ENCODE data around the gene HMCN1. TPM values are rescaled to one million over a fixed set of nuclear protein-coding genes. Genes with fewer than 3 reads are reported as not detected.

The HMCN1 gene
- total RNA-seq, 5 donors from 2014 or later (not counting 1 experiment from before 2014, with no cell fraction given), result 0.05 to 0.23 (median 0.16) TPM

GRCh38 chr1:185862235-185862634 lies 128.0 kb downstream of the HMCN1 start:
- no peaks in the 10 kb centered on the region for H3K4me1 ChIP-seq (ENCODE audit: control insufficient read depth in 1 of 2, extremely low read depth in 1 of 2, insufficient read depth in 2 of 2, low read length in 2 of 2)
- DNase-seq, result no peak
- H3K4me3 ChIP-seq (ENCODE audit: control insufficient read depth in 1 of 2, extremely low read depth in 1 of 2, low read length in 1 of 2), result no peak overlapping the region
- H3K36me3 ChIP-seq (ENCODE audit: control insufficient read depth in 2 of 2, extremely low read depth in 1 of 2, insufficient read depth in 1 of 2, low read length in 1 of 2), result no peaks in the 10 kb centered on the region
- no peak overlapping the region for H3K27ac ChIP-seq (ENCODE audit: low read length)
- no peaks in the 10 kb centered on the region for H3K9me3 Mint-ChIP-seq
- H3K4me1 Mint-ChIP-seq, result no peaks in the 10 kb centered on the region
- H3K27me3 Mint-ChIP-seq, result peaks cover 3 to 5% of the 10 kb centered on the region in 2 donors
- no peak overlapping the region for H3K4me3 Mint-ChIP-seq
- H3K9me3 ChIP-seq, result no peaks in the 10 kb centered on the region
- no peak overlapping the region for H3K27ac Mint-ChIP-seq
- no peak for ATAC-seq (replicated peaks in 1 of 4)
- no peaks in the 10 kb centered on the region for H3K36me3 Mint-ChIP-seq
- no peaks in the 10 kb centered on the region for H3K27me3 ChIP-seq (replicated peaks in 1 of 2; ENCODE audit: control insufficient read depth in 2 of 2, extremely low read depth in 1 of 2, insufficient read depth in 2 of 2, low read length in 1 of 2)
- WGBS (ENCODE audit: insufficient coverage), result 50% methylated on average over 1 of the region's 3 CpGs
- POLR2A ChIA-PET, result no interaction called here
- CTCF ChIA-PET, result no interaction called here

- no peak overlapping the region for H3K4me3 ChIP-seq (ENCODE audit: control insufficient read depth in 1 of 2, extremely low read depth in 1 of 2, low read length in 1 of 2)
- H3K27me3 Mint-ChIP-seq, result peaks cover 7 to 12% of the 10 kb centered on the region in 2 donors
These were observed 130.1 kb downstream of the HMCN1 start for GRCh38 chr1:185864331-185864730.

GRCh38 chr1:185864889-185865517 lies 130.8 kb downstream of the HMCN1 start:
- Histone ChIP-seq H3K9me3 (no peaks in the 10 kb centered on the region), H3K36me3 (ENCODE audit: control insufficient read depth in 2 of 2, extremely low read depth in 1 of 2, insufficient read depth in 1 of 2, low read length in 1 of 2) (no peaks in the 10 kb centered on the region), H3K27me3 (replicated peaks in 1 of 2; ENCODE audit: control insufficient read depth in 2 of 2, extremely low read depth in 1 of 2, insufficient read depth in 2 of 2, low read length in 1 of 2) (no peaks in the 10 kb centered on the region), H3K27ac (ENCODE audit: low read length) (no peak overlapping the region), H3K4me1 (ENCODE audit: control insufficient read depth in 1 of 2, extremely low read depth in 1 of 2, insufficient read depth in 2 of 2, low read length in 2 of 2) (no peaks in the 10 kb centered on the region), H3K4me3 (ENCODE audit: control insufficient read depth in 1 of 2, extremely low read depth in 1 of 2, low read length in 1 of 2) (no peak overlapping the region)
- CTCF ChIA-PET, result no interaction called here
- ATAC-seq (replicated peaks in 1 of 4), result no peak
- Mint-ChIP-seq H3K4me1 (no peaks in the 10 kb centered on the region), H3K4me3 (no peak overlapping the region), H3K36me3 (no peaks in the 10 kb centered on the region), H3K27ac (no peak overlapping the region), H3K27me3 (peaks cover 7 to 12% of the 10 kb centered on the region in 2 donors), H3K9me3 (no peaks in the 10 kb centered on the region)
- DNase-seq, result no peak
- WGBS (ENCODE audit: insufficient coverage), result no CpG with 5 or more reads among the region's 2 CpGs
- POLR2A ChIA-PET, result interaction anchor here in 1 of 2 donors (0.5 to 0.6 kb wide), 2 partner anchors 22 to 43 kb away, joined by 3 to 5 read pairs; no protein-coding TSS in a partner anchor

More at GRCh38 chr1:185864331-185864730, 130.1 kb downstream of the HMCN1 start:
- Histone ChIP-seq H3K27me3 (replicated peaks in 1 of 2; ENCODE audit: control insufficient read depth in 2 of 2, extremely low read depth in 1 of 2, insufficient read depth in 2 of 2, low read length in 1 of 2) (no peaks in the 10 kb centered on the region), H3K9me3 (no peaks in the 10 kb centered on the region), H3K36me3 (ENCODE audit: control insufficient read depth in 2 of 2, extremely low read depth in 1 of 2, insufficient read depth in 1 of 2, low read length in 1 of 2) (no peaks in the 10 kb centered on the region), H3K27ac (ENCODE audit: low read length) (no peak overlapping the region), H3K4me1 (ENCODE audit: control insufficient read depth in 1 of 2, extremely low read depth in 1 of 2, insufficient read depth in 2 of 2, low read length in 2 of 2) (no peaks in the 10 kb centered on the region)
- no CpG with 5 or more reads among the region's 5 CpGs for WGBS (ENCODE audit: insufficient coverage)
- POLR2A ChIA-PET, result interaction anchor here in 1 of 2 donors (0.5 kb wide), 1 partner anchor 44 kb away, joined by 3 read pairs; no protein-coding TSS in a partner anchor
- no peak for ATAC-seq (replicated peaks in 1 of 4)
- H3K9me3 Mint-ChIP-seq, result no peaks in the 10 kb centered on the region
- H3K36me3 Mint-ChIP-seq, result no peaks in the 10 kb centered on the region
- no peak for DNase-seq
- no peak overlapping the region for H3K27ac Mint-ChIP-seq
- no peaks in the 10 kb centered on the region for H3K4me1 Mint-ChIP-seq
- H3K4me3 Mint-ChIP-seq, result no peak overlapping the region
- CTCF ChIA-PET, result no interaction called here

- no peak overlapping the region for H3K4me3 ChIP-seq (ENCODE audit: control insufficient read depth in 1 of 2, extremely low read depth in 1 of 2, low read length in 1 of 2)
- no peak for DNase-seq
- Mint-ChIP-seq H3K4me3 (no peak overlapping the region), H3K9me3 (no peaks in the 10 kb centered on the region), H3K27me3 (peaks cover 4 to 8% of the 10 kb centered on the region in 2 donors), H3K36me3 (no peaks in the 10 kb centered on the region), H3K27ac (no peak overlapping the region), H3K4me1 (no peaks in the 10 kb centered on the region)
- ChIA-PET POLR2A (no interaction called here), CTCF (no interaction called here)
- no peak overlapping the region for H3K27ac ChIP-seq (ENCODE audit: low read length)
- H3K4me1 ChIP-seq (ENCODE audit: control insufficient read depth in 1 of 2, extremely low read depth in 1 of 2, insufficient read depth in 2 of 2, low read length in 2 of 2), result no peaks in the 10 kb centered on the region
- no CpG with 5 or more reads among the region's 2 CpGs for WGBS (ENCODE audit: insufficient coverage)
- H3K9me3 ChIP-seq, result no peaks in the 10 kb centered on the region
- H3K27me3 ChIP-seq (replicated peaks in 1 of 2; ENCODE audit: control insufficient read depth in 2 of 2, extremely low read depth in 1 of 2, insufficient read depth in 2 of 2, low read length in 1 of 2), result no peaks in the 10 kb centered on the region
- no peaks in the 10 kb centered on the region for H3K36me3 ChIP-seq (ENCODE audit: control insufficient read depth in 2 of 2, extremely low read depth in 1 of 2, insufficient read depth in 1 of 2, low read length in 1 of 2)
- ATAC-seq (replicated peaks in 1 of 4), result no peak
These were observed 135.4 kb downstream of the HMCN1 start for GRCh38 chr1:185869590-185869989.

GRCh38 chr1:185871627-185872150 lies 137.5 kb downstream of the HMCN1 start:
- no peak overlapping the region for H3K27ac Mint-ChIP-seq
- H3K36me3 Mint-ChIP-seq, result no peaks in the 10 kb centered on the region
- H3K9me3 Mint-ChIP-seq, result peaks cover 0 to 3% (median 0%) of the 10 kb centered on the region in 3 donors
- no peaks in the 10 kb centered on the region for H3K36me3 ChIP-seq (ENCODE audit: control insufficient read depth in 2 of 2, extremely low read depth in 1 of 2, insufficient read depth in 1 of 2, low read length in 1 of 2)
- no peak overlapping the region for H3K27ac ChIP-seq (ENCODE audit: low read length)
- H3K4me1 Mint-ChIP-seq, result no peaks in the 10 kb centered on the region
- ChIA-PET CTCF (no interaction called here), POLR2A (no interaction called here)
- H3K4me1 ChIP-seq (ENCODE audit: control insufficient read depth in 1 of 2, extremely low read depth in 1 of 2, insufficient read depth in 2 of 2, low read length in 2 of 2), result no peaks in the 10 kb centered on the region
- no peak overlapping the region for H3K4me3 ChIP-seq (ENCODE audit: control insufficient read depth in 1 of 2, extremely low read depth in 1 of 2, low read length in 1 of 2)
- H3K4me3 Mint-ChIP-seq, result no peak overlapping the region
- DNase-seq, result no peak
- no peaks in the 10 kb centered on the region for H3K9me3 ChIP-seq
- H3K27me3 Mint-ChIP-seq, result peaks cover 4 to 8% of the 10 kb centered on the region in 2 donors
- no peak for ATAC-seq (replicated peaks in 1 of 4)
- H3K27me3 ChIP-seq (replicated peaks in 1 of 2; ENCODE audit: control insufficient read depth in 2 of 2, extremely low read depth in 1 of 2, insufficient read depth in 2 of 2, low read length in 1 of 2), result no peaks in the 10 kb centered on the region
- no CpG with 5 or more reads among the region's 2 CpGs for WGBS (ENCODE audit: insufficient coverage)

GRCh38 chr1:185874246-185874645 lies 140.1 kb downstream of the HMCN1 start:
- peaks cover 0 to 3% (median 0%) of the 10 kb centered on the region in 3 donors for H3K9me3 Mint-ChIP-seq
- ChIA-PET CTCF (no interaction called here), POLR2A (no interaction called here)
- no peak overlapping the region for H3K27ac ChIP-seq (ENCODE audit: low read length)
- no peaks in the 10 kb centered on the region for H3K9me3 ChIP-seq
- DNase-seq (no peak), ATAC-seq (replicated peaks in 1 of 4) (no peak)
- peaks cover 0 to 5% of the 10 kb centered on the region in 2 donors for H3K27me3 Mint-ChIP-seq
- H3K36me3 Mint-ChIP-seq, result no peaks in the 10 kb centered on the region
- H3K4me3 Mint-ChIP-seq, result no peak overlapping the region
- no peaks in the 10 kb centered on the region for H3K4me1 Mint-ChIP-seq
- WGBS (ENCODE audit: insufficient coverage), result no CpG with 5 or more reads among the region's 2 CpGs
- H3K4me1 ChIP-seq (ENCODE audit: control insufficient read depth in 1 of 2, extremely low read depth in 1 of 2, insufficient read depth in 2 of 2, low read length in 2 of 2), result no peaks in the 10 kb centered on the region
- no peak overlapping the region for H3K4me3 ChIP-seq (ENCODE audit: control insufficient read depth in 1 of 2, extremely low read depth in 1 of 2, low read length in 1 of 2)
- H3K27ac Mint-ChIP-seq, result no peak overlapping the region
- no peaks in the 10 kb centered on the region for H3K27me3 ChIP-seq (replicated peaks in 1 of 2; ENCODE audit: control insufficient read depth in 2 of 2, extremely low read depth in 1 of 2, insufficient read depth in 2 of 2, low read length in 1 of 2)
- no peaks in the 10 kb centered on the region for H3K36me3 ChIP-seq (ENCODE audit: control insufficient read depth in 2 of 2, extremely low read depth in 1 of 2, insufficient read depth in 1 of 2, low read length in 1 of 2)

All from T-cell (primary cell).